ENCODE results near the gene BMPR2.
"Not testable (repeated sequence)": the region's sequence is repeated elsewhere in the genome, so short reads cannot be mapped to it uniquely, and the experiment has no call there.

GRCh38 chr2:202497473-202497866 is 121.3 kb downstream of the BMPR2 start:
- not testable (repeated sequence) for TF ChIP-seq POLR2A, CTCF (IDR thresholded peaks at IDR 0.05)

Measured in testis (tissue), 2 donors.